HG02884 (cell line): ENCODE results near the gene TYMS.
"Not testable (repeated sequence)": the region's sequence is repeated elsewhere in the genome, so short reads cannot be mapped to it uniquely, and the experiment has no call there.

Experiments
- ATAC-seq: cut with Tn5 transposase; IDR thresholded peaks from one replicate; pipeline ENCODE4 v1.9.1; 2021; ENCODE audit warnings: mild to moderate bottlenecking, moderate library complexity; ENCODE audit not compliant: unreplicated experiment

Gene TYMS

GRCh38 chr18:676736-677135 is 19.3 kb downstream of the TYMS start:
- no peak for ATAC-seq

GRCh38 chr18:677145-677544 is 19.7 kb downstream of the TYMS start:
- no peak for ATAC-seq

- ATAC-seq = no peak
Observed at GRCh38 chr18:677951-678381, 20.5 kb downstream of the TYMS start.

GRCh38 chr18:678482-679182 is 21.2 kb downstream of the TYMS start:
- no peak for ATAC-seq

- ATAC-seq = no peak
Observed at GRCh38 chr18:679516-679915, 22.1 kb downstream of the TYMS start.

- no peak for ATAC-seq
Observed at GRCh38 chr18:680392-680791, 22.9 kb downstream of the TYMS start.

- ATAC-seq = no peak
Observed at GRCh38 chr18:681985-682384, 24.5 kb downstream of the TYMS start.

- not testable (repeated sequence) for ATAC-seq
Observed at GRCh38 chr18:682416-682815, 25.0 kb downstream of the TYMS start.

- ATAC-seq = no peak
Observed at GRCh38 chr18:682833-683232, 25.4 kb downstream of the TYMS start.

GRCh38 chr18:683531-683930 is 26.1 kb downstream of the TYMS start:
- ATAC-seq = no peak

- no peak for ATAC-seq
Observed at GRCh38 chr18:685438-685837, 28.0 kb downstream of the TYMS start.

- ATAC-seq = no peak
Observed at GRCh38 chr18:686339-687111, 29.1 kb downstream of the TYMS start.

- ATAC-seq = no peak
Observed at GRCh38 chr18:688323-688722, 30.9 kb downstream of the TYMS start.

GRCh38 chr18:692824-693223 is 35.4 kb downstream of the TYMS start:
- ATAC-seq = no peak

- ATAC-seq = no peak
Observed at GRCh38 chr18:693466-694187, 36.2 kb downstream of the TYMS start.

- ATAC-seq = no peak
Observed at GRCh38 chr18:697012-697411, 39.6 kb downstream of the TYMS start.

GRCh38 chr18:697800-698199 is 40.3 kb downstream of the TYMS start:
- no peak for ATAC-seq

GRCh38 chr18:703213-703967 is 45.9 kb downstream of the TYMS start:
- ATAC-seq = no peak

- no peak for ATAC-seq
Observed at GRCh38 chr18:706405-706804, 49.0 kb downstream of the TYMS start.

- no peak for ATAC-seq
Observed at GRCh38 chr18:708096-708495, 50.6 kb downstream of the TYMS start.

- no peak for ATAC-seq
Observed at GRCh38 chr18:709771-710170, 52.3 kb downstream of the TYMS start.
